Hematopoietic multipotent progenitor cell treated with erythropoietin and hydrocortisone succinate and interleukin-3 and kit ligand, for 17 days (in vitro differentiated cells): ENCODE data around the gene CDA.

Experiments used
- DNase-seq: peaks from one replicate; pipeline ENCODE4 v3.0.0-alpha.2; 2015; ENCODE audit warnings: low spot score

CDA gene

GRCh38 chr1:20615946-20616846 lies 27.3 kb downstream of the CDA start:
- DNase-seq, result no peak

- no peak for DNase-seq
These were observed 28.1 kb downstream of the CDA start for GRCh38 chr1:20616847-20617487.

GRCh38 chr1:20618550-20618949 lies 29.7 kb downstream of the CDA start:
- no peak for DNase-seq

GRCh38 chr1:20619999-20620398 lies 31.1 kb downstream of the CDA start:
- no peak for DNase-seq

GRCh38 chr1:20621012-20621411 lies 32.1 kb downstream of the CDA start:
- no peak for DNase-seq

GRCh38 chr1:20624709-20625108 lies 35.8 kb downstream of the CDA start:
- DNase-seq, result no peak

GRCh38 chr1:20625176-20626097 lies 36.5 kb downstream of the CDA start:
- DNase-seq, result no peak

GRCh38 chr1:20626098-20626427 lies 37.2 kb downstream of the CDA start:
- no peak for DNase-seq

- no peak for DNase-seq
These were observed 37.6 kb downstream of the CDA start for GRCh38 chr1:20626524-20626923.

GRCh38 chr1:20630729-20631128 lies 41.8 kb downstream of the CDA start:
- DNase-seq, result no peak

- DNase-seq, result no peak
These were observed 43.5 kb downstream of the CDA start for GRCh38 chr1:20632386-20632785.

- DNase-seq, result peak; percentile 89
These were observed 44.5 kb downstream of the CDA start, which contains the start of gene PINK1 for GRCh38 chr1:20633190-20634064. PINK1 (plus strand) TSS chr1:20633458; CDS start chr1:20633549, 91 bp downstream.

GRCh38 chr1:20634065-20634593 lies 45.2 kb downstream of the CDA start:
- DNase-seq, result no peak

GRCh38 chr1:20634594-20635084 lies 45.7 kb downstream of the CDA start:
- DNase-seq, result peak; percentile 54

GRCh38 chr1:20636785-20637347 lies 48.0 kb downstream of the CDA start:
- DNase-seq, result no peak

- peak; percentile 76 for DNase-seq
These were observed 51.3 kb downstream of the CDA start for GRCh38 chr1:20640183-20640597.

GRCh38 chr1:20641975-20642374 lies 53.1 kb downstream of the CDA start:
- no peak for DNase-seq

- DNase-seq, result no peak
These were observed 54.2 kb downstream of the CDA start for GRCh38 chr1:20643080-20643479.

- DNase-seq, result no peak
These were observed 55.5 kb downstream of the CDA start for GRCh38 chr1:20644416-20644815.

GRCh38 chr1:20645414-20645813 lies 56.5 kb downstream of the CDA start:
- no peak for DNase-seq

- no peak for DNase-seq
These were observed 59.5 kb downstream of the CDA start for GRCh38 chr1:20648438-20648837.
